Adrenal gland (tissue), 5 donors: ENCODE data around the gene SLC9B1.

ENCODE experiments used
- CTCF ChIP-seq, 6 experiments: fragments of 450-650 bp in 4 of 6; fragments of 200-600 bp in 2 of 6; sonication (generic) in 1 of 6; IDR thresholded peaks; 1 replicate in 5 of 6; 2 replicates in 1 of 6; pipeline versions ENCODE4 v1.5.1 to v1.8.0; 2016 to 2021; ENCODE audit warnings: antibody characterized with exemption in 6 of 6, mild to moderate bottlenecking in 2 of 6, moderate library complexity in 1 of 6
- POLR2A ChIP-seq, 2 donors: fragments of 450-650 bp; IDR thresholded peaks; one replicate each; pipeline ENCODE4 v1.6.1; 2017; ENCODE audit warnings: antibody characterized with exemption in 2 of 2, mild to moderate bottlenecking in 2 of 2, moderate library complexity in 1 of 2
- donor health status: DM: no; HTN: no; CAD: no.

GRCh38 chr4:103052145-103052544 lies 32.6 kb upstream of the SLC9B1 start:
- TF ChIP-seq CTCF (IDR thresholded peaks at IDR 0.05): no peak
- TF ChIP-seq POLR2A (IDR thresholded peaks at IDR 0.05): no peak
